Endothelial cell of umbilical vein (primary cell): Measurements from ENCODE around the gene LAP3. TPM values are rescaled to one million over a fixed set of nuclear protein-coding genes. Genes with fewer than 3 reads are reported as not detected.

ENCODE experiments used
- BruUV-seq: library from RNA; stranded (reverse); fragments of 400-500 nt; replicated peaks from 2 replicates; lab custom pipeline; 2021; lab: Mats Ljungman, UMichigan
- CTCF ChIA-PET: fragments of 300-600, 350-600 bp; sonication (Branson Sonifier 250); formaldehyde crosslinking; loops from one replicate; lab custom pipeline; 2021; ENCODE audit warnings: antibody characterized with exemption, inconsistent platforms; lab: Charles Lee
- POLR2A ChIA-PET: fragments of 300-600, 350-600 bp; sonication (Branson Sonifier 250); formaldehyde crosslinking; loops from one replicate; lab custom pipeline; 2021; ENCODE audit warnings: antibody characterized with exemption, inconsistent platforms; lab: Charles Lee
- DNase-seq: peaks from one replicate; pipeline ENCODE4 v3.0.0-alpha.2; 2011; ENCODE audit warnings: low read depth, low spot score
- FAIRE-seq: peaks from 2 replicates; lab custom pipeline; 2011; peaks lifted over from hg19 to GRCh38; lab: Jason Lieb, UNC
- H2AFZ ChIP-seq: 2 replicates; pipeline ENCODE4 v1.6.0; 2012; ENCODE audit warnings: low read depth, low read length, control low read depth, inconsistent platforms
- H3K27ac ChIP-seq: 2 replicates; pipeline ENCODE4 v1.5.1; 2011; ENCODE audit warnings: low read depth, mild to moderate bottlenecking, control low read depth, low read length, moderate library complexity; ENCODE audit not compliant: insufficient read depth
- H3K27me3 ChIP-seq, 2 experiments: 2 replicates each; pipeline versions ENCODE4 v1.6.0 to v1.6.1; 2011; ENCODE audit warnings: low read length in 2 of 2, mixed read lengths in 1 of 2; ENCODE audit not compliant: control insufficient read depth in 2 of 2, insufficient read depth in 2 of 2
- H3K36me3 ChIP-seq, 2 experiments: 2 replicates in 1 of 2; 3 replicates in 1 of 2; pipeline ENCODE4 v1.5.1; 2011; ENCODE audit warnings: low read length in 2 of 2, mild to moderate bottlenecking in 1 of 2, moderate library complexity in 1 of 2; ENCODE audit not compliant: control insufficient read depth in 2 of 2, insufficient read depth in 2 of 2; ENCODE audit errors: extremely low read depth in 1 of 2
- H3K4me1 ChIP-seq: 3 replicates; pipeline ENCODE4 v1.5.1; 2011; ENCODE audit warnings: mild to moderate bottlenecking, low read length; ENCODE audit not compliant: control insufficient read depth, insufficient read depth; ENCODE audit errors: extremely low read depth
- H3K4me2 ChIP-seq: 2 replicates; pipeline ENCODE4 v1.6.1; 2011; ENCODE audit warnings: low read length, control low read depth, mixed read lengths; ENCODE audit not compliant: insufficient read depth
- H3K4me3 ChIP-seq, 3 experiments: fragments of 200-600 bp in 1 of 3; sonication (generic), shearing (Covaris generic) in 1 of 3; replicated peaks in 1 of 3; 2 replicates each; pipeline ENCODE4 v1.5.1; 2011 to 2016; ENCODE audit warnings: control low read depth in 3 of 3, low read length in 3 of 3, mild to moderate bottlenecking in 2 of 3, inconsistent platforms in 1 of 3, low read depth in 1 of 3, moderate library complexity in 1 of 3; ENCODE audit not compliant: insufficient read depth in 1 of 3
- H3K79me2 ChIP-seq: 2 replicates; pipeline ENCODE4 v1.6.0; 2012; ENCODE audit warnings: low read length, inconsistent platforms; ENCODE audit not compliant: control insufficient read depth, insufficient read depth
- H3K9ac ChIP-seq: replicated peaks from 2 replicates; pipeline ENCODE3; 2011; ENCODE audit warnings: low read length, control low read depth; ENCODE audit not compliant: insufficient read depth; ENCODE audit errors: extremely low read depth
- H3K9me1 ChIP-seq: replicated peaks from 3 replicates; pipeline ENCODE4 v1.6.0; 2011; ENCODE audit warnings: mild to moderate bottlenecking, low read length; ENCODE audit not compliant: control insufficient read depth, insufficient read depth; ENCODE audit errors: extremely low read depth
- H3K9me3 ChIP-seq: replicated peaks from 2 replicates; pipeline ENCODE4 v1.5.1; 2012; ENCODE audit warnings: low read length, inconsistent platforms; ENCODE audit not compliant: control insufficient read depth, insufficient read depth
- H4K20me1 ChIP-seq: replicated peaks from 2 replicates; pipeline ENCODE3; 2011; ENCODE audit warnings: mild to moderate bottlenecking, low read length; ENCODE audit not compliant: control insufficient read depth, insufficient read depth; ENCODE audit errors: extremely low read depth
- CTCF ChIP-seq, 2 donors: IDR thresholded peaks; 1 replicate in 1 of 2; 2 replicates in 1 of 2; pipeline ENCODE4 v1.5.1; 2011; ENCODE audit warnings: low read length in 2 of 2, mild to moderate bottlenecking in 2 of 2, moderate library complexity in 2 of 2, control low read depth in 1 of 2, inconsistent platforms in 1 of 2, low read depth in 1 of 2; ENCODE audit not compliant: insufficient read depth in 1 of 2; ENCODE audit errors: extremely low read depth in 1 of 2
- EZH2 ChIP-seq: IDR thresholded peaks from 2 replicates; pipeline ENCODE4 v1.6.1; 2012; ENCODE audit warnings: borderline replicate concordance, low read depth, mild to moderate bottlenecking, moderate library complexity, low read length, inconsistent platforms; ENCODE audit not compliant: severe bottlenecking
- FOS ChIP-seq: IDR thresholded peaks from 2 replicates; pipeline ENCODE4 v1.6.1; 2011; ENCODE audit warnings: mild to moderate bottlenecking, low read length, moderate library complexity, borderline replicate concordance; ENCODE audit not compliant: insufficient read depth
- GATA2 ChIP-seq: IDR thresholded peaks from 2 replicates; pipeline ENCODE4 v1.7.0; 2011; ENCODE audit warnings: low read depth, mild to moderate bottlenecking, moderate library complexity, mixed read lengths, low read length; ENCODE audit not compliant: insufficient read length, insufficient read depth
- JUN ChIP-seq: IDR thresholded peaks from 2 replicates; pipeline ENCODE4 v1.6.1; 2011; ENCODE audit warnings: borderline replicate concordance, low read depth; ENCODE audit not compliant: insufficient read length, insufficient read depth
- MAX ChIP-seq: IDR thresholded peaks from 2 replicates; pipeline ENCODE4 v1.6.1; 2011; ENCODE audit not compliant: insufficient read depth, insufficient read length
- MYC ChIP-seq: IDR thresholded peaks from one replicate; pipeline ENCODE4 v1.6.1; 2011; ENCODE audit warnings: mild to moderate bottlenecking, low read depth, low read length
- POLR2A ChIP-seq: IDR thresholded peaks from 2 replicates; pipeline ENCODE4 v1.6.1; 2012; ENCODE audit warnings: low read depth, mild to moderate bottlenecking, control low read depth, low read length
- POLR2AphosphoS5 ChIP-seq: IDR thresholded peaks from 2 replicates; pipeline ENCODE4 v1.6.1; 2012; ENCODE audit warnings: low read depth, mild to moderate bottlenecking, control low read depth, low read length, moderate library complexity; ENCODE audit not compliant: insufficient read depth
- dilution Hi-C: fragments of 300-500 bp; cut with MboI; formaldehyde crosslinking; loops from one replicate; pipeline ENCODE4 v1.15.0; 2019; ENCODE audit warnings: low sequenced_read_pairs; ENCODE audit not compliant: extremely low pct_ligation_motif_present
- intact Hi-C: fragments of 100-400 bp; cut with micrococcal nuclease; formaldehyde crosslinking; loops from one replicate; pipeline ENCODE4 v1.10.0; 2022
- polyA plus RNA-seq, 4 experiments: library from polyadenylated mRNA; depleted of rRNA in 3 of 4; stranded (reverse) in 3 of 4; unstranded in 1 of 4; fragments of >200 nt; gene quantifications; 2 replicates each; pipeline versions ENCODE4 v1.2.1 to v1.2.3, GENCODE V29; 2011 to 2012; ENCODE audit warnings: missing spikeins in 1 of 4
- total RNA-seq: library from RNA; stranded (reverse); gene quantifications from 2 replicates; pipeline ENCODE4 v1.2.3, GENCODE V29; 2021

Gene LAP3
- total and polyA plus RNA-seq, 2 donors (not counting 3 experiments of a cell fraction or from before 2014, with no cell fraction given): 82.4 to 94.8 TPM

GRCh38 chr4:17545374-17546140 lies 31.4 kb upstream of the LAP3 start:
- Histone ChIP-seq H2AFZ (no peak overlapping the region), H3K9me1 (no peaks in the 10 kb centered on the region), H3K4me1 (peaks cover 4% of the 10 kb centered on the region), H4K20me1 (no peaks in the 10 kb centered on the region), H3K27me3 (peaks cover 0 to 3% of the 10 kb centered on the region in 2 experiments), H3K36me3 (no peaks in the 10 kb centered on the region), H3K9me3 (no peaks in the 10 kb centered on the region), H3K27ac (no peak overlapping the region), H3K4me3 (no peak overlapping the region), H3K79me2 (no peaks in the 10 kb centered on the region), H3K9ac (no peak overlapping the region), H3K4me2 (no peak overlapping the region)
- FAIRE-seq (no peak), DNase-seq (no peak)
- intact Hi-C loops: no loop called here
- ChIA-PET POLR2A (no interaction called here), CTCF (interaction anchor here (1.5 to 1.7 kb wide), 2 partner anchors 10 to 91 kb away, joined by 3 to 4 read pairs; no protein-coding TSS in a partner anchor)
- BruUV-seq: no TSS peak
- TF ChIP-seq POLR2A: no peak
- no peak for TF ChIP-seq MYC
- TF ChIP-seq MAX: no peak
- no peak for TF ChIP-seq GATA2
- TF ChIP-seq CTCF (IDR thresholded peaks at IDR 0.05; ENCODE audit: extremely low read depth in 1 of 2, insufficient read depth in 1 of 2, low read depth in 1 of 2, low read length in 2 of 2): no peak
- no peak for TF ChIP-seq POLR2AphosphoS5
- no peak for TF ChIP-seq EZH2
- TF ChIP-seq FOS: no peak
- TF ChIP-seq JUN: no peak
- dilution Hi-C loops: no loop called here
